A549 (cell line): ENCODE measurements around the gene COBLL1.

Source experiments
- CTCF ChIP-seq: fragments of >200 bp; sonication (Bioruptor Twin); formaldehyde crosslinking; IDR thresholded peaks from 3 replicates; pipeline ENCODE4 v1.5.1; 2016
- EP300 ChIP-seq, 2 experiments: fragments of >200 bp; sonication (Bioruptor Twin); formaldehyde crosslinking; IDR thresholded peaks; 2 replicates in 1 of 2; 3 replicates in 1 of 2; pipeline ENCODE4 v1.6.1; 2016 to 2017
- ESRRA ChIP-seq: fragments of 150-350 bp; IDR thresholded peaks from 2 replicates; pipeline ENCODE4 v1.6.1; 2014; ENCODE audit warnings: mild to moderate bottlenecking, low read length, borderline replicate concordance

GRCh38 chr2:164706522-164706921 is 135.1 kb downstream of the COBLL1 start:
- TF ChIP-seq CTCF = no peak
- TF ChIP-seq ESRRA = no peak
- TF ChIP-seq EP300 (IDR thresholded peaks at IDR 0.05) = no peak
